ENCODE data around the gene ABHD17C. TPM values are rescaled to one million over a fixed set of nuclear protein-coding genes. Genes with fewer than 3 reads are reported as not detected.

ABHD17C gene
- total RNA-seq, 1 donor from 2014 or later: 6.8 TPM

GRCh38 chr15:80779658-80780415 lies 84.7 kb downstream of the ABHD17C start:
- Mint-ChIP-seq H3K4me1 (ENCODE audit: low read depth, unreplicated experiment) (peaks cover 7% of the 10 kb centered on the region), H3K27ac (ENCODE audit: unreplicated experiment) (no peak overlapping the region), H3K27me3 (ENCODE audit: unreplicated experiment) (peaks cover 12% of the 10 kb centered on the region), H3K36me3 (ENCODE audit: unreplicated experiment) (no peaks in the 10 kb centered on the region), H3K4me3 (ENCODE audit: unreplicated experiment) (peak overlapping the region; percentile 95), H3K9me3 (ENCODE audit: unreplicated experiment) (peaks cover 1% of the 10 kb centered on the region)
- DNase-seq: peak; percentile 44
- TF ChIP-seq, protein P1, sequence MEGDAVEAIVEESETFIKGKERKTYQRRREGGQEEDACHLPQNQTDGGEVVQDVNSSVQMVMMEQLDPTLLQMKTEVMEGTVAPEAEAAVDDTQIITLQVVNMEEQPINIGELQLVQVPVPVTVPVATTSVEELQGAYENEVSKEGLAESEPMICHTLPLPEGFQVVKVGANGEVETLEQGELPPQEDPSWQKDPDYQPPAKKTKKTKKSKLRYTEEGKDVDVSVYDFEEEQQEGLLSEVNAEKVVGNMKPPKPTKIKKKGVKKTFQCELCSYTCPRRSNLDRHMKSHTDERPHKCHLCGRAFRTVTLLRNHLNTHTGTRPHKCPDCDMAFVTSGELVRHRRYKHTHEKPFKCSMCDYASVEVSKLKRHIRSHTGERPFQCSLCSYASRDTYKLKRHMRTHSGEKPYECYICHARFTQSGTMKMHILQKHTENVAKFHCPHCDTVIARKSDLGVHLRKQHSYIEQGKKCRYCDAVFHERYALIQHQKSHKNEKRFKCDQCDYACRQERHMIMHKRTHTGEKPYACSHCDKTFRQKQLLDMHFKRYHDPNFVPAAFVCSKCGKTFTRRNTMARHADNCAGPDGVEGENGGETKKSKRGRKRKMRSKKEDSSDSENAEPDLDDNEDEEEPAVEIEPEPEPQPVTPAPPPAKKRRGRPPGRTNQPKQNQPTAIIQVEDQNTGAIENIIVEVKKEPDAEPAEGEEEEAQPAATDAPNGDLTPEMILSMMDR (IDR thresholded peaks at IDR 0.05; ENCODE audit: partially characterized antibody, unreplicated experiment): no peak

GRCh38 chr15:80780416-80781221 lies 85.5 kb downstream of the ABHD17C start:
- Mint-ChIP-seq H3K4me1 (ENCODE audit: low read depth, unreplicated experiment) (peaks cover 7% of the 10 kb centered on the region), H3K27me3 (ENCODE audit: unreplicated experiment) (peaks cover 12% of the 10 kb centered on the region), H3K36me3 (ENCODE audit: unreplicated experiment) (no peaks in the 10 kb centered on the region), H3K27ac (ENCODE audit: unreplicated experiment) (no peak overlapping the region), H3K4me3 (ENCODE audit: unreplicated experiment) (peak overlapping the region; percentile 95), H3K9me3 (ENCODE audit: unreplicated experiment) (peaks cover 1% of the 10 kb centered on the region)
- DNase-seq: peak; percentile 33
- TF ChIP-seq, protein P1 (IDR thresholded peaks at IDR 0.05; ENCODE audit: partially characterized antibody, unreplicated experiment): no peak

DNA sequence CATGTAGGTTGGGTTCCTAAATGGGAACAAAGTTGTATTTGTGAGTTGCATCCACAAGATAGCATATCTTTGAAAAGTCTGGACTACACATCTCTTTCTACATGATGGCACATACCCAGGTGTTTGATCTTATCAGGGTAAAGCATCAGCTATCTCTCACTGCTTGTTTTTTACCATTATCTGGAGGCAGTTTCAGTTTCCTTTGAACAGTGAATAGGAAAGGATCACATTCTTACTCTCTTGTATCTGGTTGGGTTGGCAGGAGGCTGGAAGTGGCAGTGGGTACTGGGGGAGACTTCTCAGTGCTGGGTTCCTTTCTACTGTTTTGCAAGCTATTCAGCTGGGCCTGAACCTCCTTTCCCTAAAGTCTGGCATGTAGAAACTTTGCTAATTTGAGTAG lies 88.2 kb downstream of the ABHD17C start:
- H3K9me3 Mint-ChIP-seq (ENCODE audit: unreplicated experiment): peaks cover 1% of the 10 kb centered on the region
- H3K36me3 Mint-ChIP-seq (ENCODE audit: unreplicated experiment): no peaks in the 10 kb centered on the region
- TF ChIP-seq, protein P1 (IDR thresholded peaks at IDR 0.05; ENCODE audit: partially characterized antibody, unreplicated experiment): no peak
- H3K27me3 Mint-ChIP-seq (ENCODE audit: unreplicated experiment): peaks cover 12% of the 10 kb centered on the region
- no peak overlapping the region for H3K4me3 Mint-ChIP-seq (ENCODE audit: unreplicated experiment)
- no peak overlapping the region for H3K27ac Mint-ChIP-seq (ENCODE audit: unreplicated experiment)
- H3K4me1 Mint-ChIP-seq (ENCODE audit: low read depth, unreplicated experiment): peaks cover 11% of the 10 kb centered on the region
- no peak for DNase-seq

DNA sequence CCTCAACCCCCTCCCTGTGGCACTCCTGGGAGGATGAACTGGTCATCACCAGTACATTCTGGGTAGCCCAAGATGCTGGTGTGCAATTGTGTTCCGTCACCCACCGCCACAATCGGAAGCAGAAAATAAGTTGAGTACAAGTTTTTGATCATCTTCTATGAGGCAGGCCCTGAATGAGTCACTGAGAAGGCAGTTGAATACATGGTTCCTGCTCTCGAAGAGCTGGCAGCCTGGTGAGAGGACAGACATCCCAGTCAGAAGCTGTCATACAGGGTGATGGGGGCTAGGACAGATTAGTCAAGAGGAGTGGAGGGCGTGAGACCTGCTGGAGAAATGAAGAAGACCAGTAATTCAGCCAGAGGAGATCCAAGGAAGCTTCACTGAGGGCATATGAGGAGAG lies 90.2 kb downstream of the ABHD17C start:
- Mint-ChIP-seq H3K27ac (ENCODE audit: unreplicated experiment) (no peak overlapping the region), H3K9me3 (ENCODE audit: unreplicated experiment) (peaks cover 1% of the 10 kb centered on the region), H3K4me1 (ENCODE audit: low read depth, unreplicated experiment) (peaks cover 15% of the 10 kb centered on the region), H3K4me3 (ENCODE audit: unreplicated experiment) (no peak overlapping the region), H3K27me3 (ENCODE audit: unreplicated experiment) (peaks cover 5% of the 10 kb centered on the region), H3K36me3 (ENCODE audit: unreplicated experiment) (no peaks in the 10 kb centered on the region)
- TF ChIP-seq, protein P1 (IDR thresholded peaks at IDR 0.05; ENCODE audit: partially characterized antibody, unreplicated experiment): no peak
- no peak for DNase-seq

Measured in glutamatergic neuron (in vitro differentiated cells).